Activated CD4-positive, alpha-beta T cell treated with anti-CD3 and anti-CD28 coated beads for 36 hours (primary cell): ENCODE data around the gene NCKIPSD. TPM values are rescaled to one million over a fixed set of nuclear protein-coding genes. Genes with fewer than 3 reads are reported as not detected.
A peak's percentile ranks its signal among the peaks of the same experiment; 100 is the strongest.

Experiments used
- ATAC-seq: fragments of 200-7000 bp; cut with Tn5 transposase; one replicate; pipeline ENCODE4 v1.10.0; 2021; ENCODE audit warnings: mild to moderate bottlenecking, moderate library complexity
- CTCF ChIA-PET: fragments of 350-600 bp; sonication (Branson Sonifier 250); formaldehyde crosslinking; loops from one replicate; lab custom pipeline; 2021; ENCODE audit warnings: antibody characterized with exemption; lab: Charles Lee
- POLR2A ChIA-PET: fragments of 350-600 bp; sonication (Branson Sonifier 250); formaldehyde crosslinking; loops from one replicate; lab custom pipeline; 2021; ENCODE audit warnings: antibody characterized with exemption, inconsistent platforms; lab: Charles Lee
- DNase-seq: peaks from one replicate; pipeline ENCODE4 v3.0.0-alpha.2; 2020
- H3K27ac Mint-ChIP-seq: one replicate; pipeline ENCODE4 v1.8.0; 2021; ENCODE audit warnings: mixed read lengths
- H3K27me3 Mint-ChIP-seq: one replicate; pipeline ENCODE4 v1.8.0; 2021; ENCODE audit warnings: mixed read lengths
- H3K36me3 Mint-ChIP-seq: one replicate; pipeline ENCODE4 v1.8.0; 2021; ENCODE audit warnings: low read depth, mixed read lengths
- H3K4me1 Mint-ChIP-seq: one replicate; pipeline ENCODE4 v1.8.0; 2021; ENCODE audit warnings: mixed read lengths
- H3K4me3 Mint-ChIP-seq: one replicate; pipeline ENCODE4 v1.8.0; 2021; ENCODE audit warnings: mild to moderate bottlenecking, moderate library complexity, mixed read lengths
- H3K9me3 Mint-ChIP-seq: one replicate; pipeline ENCODE4 v1.8.0; 2021; ENCODE audit warnings: low read depth, mixed read lengths
- intact Hi-C, 2 experiments: fragments of 100-400 bp; cut with DNase I in 1 of 2; cut with micrococcal nuclease in 1 of 2; formaldehyde crosslinking; loops; one replicate each; pipeline versions ENCODE4 v1.14.2 to v1.15.1; 2022 to 2024; cut with DNase I, micrococcal nuclease
- total RNA-seq, 2 experiments: library from RNA; stranded (reverse); gene quantifications; one replicate each; pipeline ENCODE4 v1.2.3, GENCODE V29; 2021

Gene NCKIPSD
- total RNA-seq, 2 experiments from 2014 or later = 61.0 to 67.3 TPM

GRCh38 chr3:48678566-48679380, 6.9 kb downstream of the NCKIPSD start:
- POLR2A ChIA-PET = no interaction called here
- Mint-ChIP-seq H3K27ac (no peak overlapping the region), H3K36me3 (peaks cover 47% of the 10 kb centered on the region), H3K9me3 (no peaks in the 10 kb centered on the region), H3K4me1 (peaks cover 3% of the 10 kb centered on the region), H3K4me3 (no peak overlapping the region), H3K27me3 (no peaks in the 10 kb centered on the region)
- DNase-seq (no peak), ATAC-seq (no peak)
- intact Hi-C loops = no loop called here
- CTCF ChIA-PET = no interaction called here

GRCh38 chr3:48678056-48678455, 7.7 kb downstream of the NCKIPSD start:
- no peaks in the 10 kb centered on the region for H3K4me1 Mint-ChIP-seq
- CTCF ChIA-PET = interaction anchor here (0.9 kb wide), 1 partner anchor 11 kb away, joined by 3 read pairs; no protein-coding TSS in a partner anchor
- H3K4me3 Mint-ChIP-seq = no peak overlapping the region
- intact Hi-C loops = no loop called here
- H3K9me3 Mint-ChIP-seq = no peaks in the 10 kb centered on the region
- ATAC-seq (no peak), DNase-seq (no peak)
- H3K27me3 Mint-ChIP-seq = no peaks in the 10 kb centered on the region
- peaks cover 47% of the 10 kb centered on the region for H3K36me3 Mint-ChIP-seq
- peak overlapping the region; percentile 10 for H3K27ac Mint-ChIP-seq
- POLR2A ChIA-PET = interaction anchor here (0.6 kb wide), 1 partner anchor 9 kb away, joined by 8 read pairs; no protein-coding TSS in a partner anchor

GRCh38 chr3:48674505-48674904, 11.2 kb downstream of the NCKIPSD start:
- Mint-ChIP-seq H3K4me3 (no peak overlapping the region), H3K27ac (no peak overlapping the region), H3K9me3 (no peaks in the 10 kb centered on the region), H3K27me3 (no peaks in the 10 kb centered on the region), H3K36me3 (peaks cover 35% of the 10 kb centered on the region), H3K4me1 (no peaks in the 10 kb centered on the region)
- intact Hi-C loops = no loop called here
- ATAC-seq (no peak), DNase-seq (no peak)
- ChIA-PET POLR2A (interaction anchor here (0.8 kb wide), 1 partner anchor 10 kb away, joined by 3 read pairs; no protein-coding TSS in a partner anchor), CTCF (no interaction called here)

- Mint-ChIP-seq H3K9me3 (no peaks in the 10 kb centered on the region), H3K36me3 (peaks cover 21% of the 10 kb centered on the region), H3K4me1 (no peaks in the 10 kb centered on the region), H3K4me3 (no peak overlapping the region), H3K27ac (no peak overlapping the region), H3K27me3 (no peaks in the 10 kb centered on the region)
- DNase-seq (no peak), ATAC-seq (no peak)
- ChIA-PET POLR2A (interaction anchor here (0.7 kb wide), 1 partner anchor 11 kb away, joined by 5 read pairs; no protein-coding TSS in a partner anchor), CTCF (no interaction called here)
- intact Hi-C loops = no loop called here
Measured at GRCh38 chr3:48672522-48672921, 13.2 kb downstream of the NCKIPSD start.

- Mint-ChIP-seq H3K27ac (no peak overlapping the region), H3K9me3 (no peaks in the 10 kb centered on the region), H3K36me3 (peaks cover 4% of the 10 kb centered on the region), H3K27me3 (peaks cover 21% of the 10 kb centered on the region), H3K4me3 (no peak overlapping the region), H3K4me1 (peaks cover 16% of the 10 kb centered on the region)
- ChIA-PET POLR2A (interaction anchor here (2.0 kb wide), 1 partner anchor 52 kb away, joined by 6 read pairs; the partner anchor contains the start of gene IP6K2), CTCF (interaction anchor here (0.7 to 1.8 kb wide), 2 partner anchors 234 to 264 kb away, joined by 3 to 5 read pairs; partner anchors contain the start of gene SLC25A20)
- intact Hi-C loops = loop anchor here in 1 of 2 experiments (1.0 to 5.0 kb wide), 3 partner anchors 20 to 807 kb away; partner anchors contain the start of genes DAG1, IP6K2 and NCKIPSD
- DNase-seq = no peak
- no peak for ATAC-seq
Measured at GRCh38 chr3:48664929-48665328, 20.8 kb downstream of the NCKIPSD start.

GRCh38 chr3:48664313-48664644, 21.4 kb downstream of the NCKIPSD start:
- Mint-ChIP-seq H3K27me3 (peaks cover 25% of the 10 kb centered on the region), H3K27ac (no peak overlapping the region), H3K9me3 (no peaks in the 10 kb centered on the region), H3K36me3 (peaks cover 4% of the 10 kb centered on the region), H3K4me1 (peaks cover 16% of the 10 kb centered on the region), H3K4me3 (peak overlapping the region; percentile 81)
- POLR2A ChIA-PET = interaction anchor here (0.6 to 2.0 kb wide), 4 partner anchors 20 to 166 kb away, joined by 3 to 6 read pairs (median 4); partner anchors contain the start of gene IP6K2
- intact Hi-C loops = loop anchor here in 1 of 2 experiments (1.0 to 5.0 kb wide), 3 partner anchors 21 to 808 kb away; partner anchors contain the start of genes DAG1, IP6K2 and NCKIPSD
- CTCF ChIA-PET = interaction anchor here (0.7 to 1.9 kb wide), 4 partner anchors 10 to 263 kb away, joined by 3 to 6 read pairs (median 4); partner anchors contain the start of genes SLC25A20 and SLC26A6
- no peak for DNase-seq
- ATAC-seq = no peak

GRCh38 chr3:48663489-48664312, 22.0 kb downstream of the NCKIPSD start:
- POLR2A ChIA-PET = interaction anchor here (0.6 to 2.0 kb wide), 5 partner anchors 10 to 166 kb away, joined by 3 to 6 read pairs (median 4); partner anchors contain the start of gene IP6K2
- intact Hi-C loops = loop anchor here in 1 of 2 experiments (1.0 to 5.0 kb wide), 3 partner anchors 22 to 809 kb away; partner anchors contain the start of genes DAG1, IP6K2 and NCKIPSD
- peaks cover 4% of the 10 kb centered on the region for H3K36me3 Mint-ChIP-seq

GRCh38 chr3:48662753-48663488, 22.8 kb downstream of the NCKIPSD start, which contains the start of gene CELSR3:
TSS of gene CELSR3 (minus strand) at chr3:48662886. CDS start at chr3:48662634, 252 bp downstream.
- ChIA-PET POLR2A (interaction anchor here (1.3 to 2.0 kb wide), 3 partner anchors 11 to 54 kb away, joined by 3 to 6 read pairs (median 4); partner anchors contain the start of gene IP6K2), CTCF (interaction anchor here (0.7 to 1.9 kb wide), 7 partner anchors 9 to 621 kb away, joined by 3 to 6 read pairs (median 3); partner anchors contain the start of genes CCDC51 and SLC26A6)
- intact Hi-C loops = loop anchor here in 1 of 2 experiments (5.0 kb wide), 1 partner anchor 809 kb away; the partner anchor contains the start of gene DAG1
- Mint-ChIP-seq H3K4me1 (peaks cover 16% of the 10 kb centered on the region), H3K9me3 (no peaks in the 10 kb centered on the region), H3K36me3 (peaks cover 4% of the 10 kb centered on the region), H3K4me3 (peak within 1 kb of the TSS; percentile 81), H3K27ac (peak within 1 kb of the TSS; percentile 93), H3K27me3 (peaks cover 28% of the 10 kb centered on the region)
- DNase-seq (peak; percentile 83), ATAC-seq (peak; percentile 36)

More at GRCh38 chr3:48663489-48664312, 22.0 kb downstream of the NCKIPSD start:
- H3K4me3 Mint-ChIP-seq = peak overlapping the region; percentile 81
- CTCF ChIA-PET = interaction anchor here (0.7 to 1.9 kb wide), 5 partner anchors 10 to 263 kb away, joined by 3 to 6 read pairs (median 3); partner anchors contain the start of genes SLC25A20 and SLC26A6
- H3K27me3 Mint-ChIP-seq = peaks cover 28% of the 10 kb centered on the region
- DNase-seq (peak; percentile 96), ATAC-seq (peak; percentile 91)
- H3K27ac Mint-ChIP-seq = peak overlapping the region; percentile 93
- peaks cover 16% of the 10 kb centered on the region for H3K4me1 Mint-ChIP-seq
- no peaks in the 10 kb centered on the region for H3K9me3 Mint-ChIP-seq

GRCh38 chr3:48662145-48662752, 23.5 kb downstream of the NCKIPSD start:
- ATAC-seq = no peak
- Mint-ChIP-seq H3K27me3 (peaks cover 28% of the 10 kb centered on the region), H3K4me3 (peak overlapping the region; percentile 81), H3K36me3 (peaks cover 4% of the 10 kb centered on the region), H3K4me1 (peaks cover 16% of the 10 kb centered on the region), H3K27ac (no peak overlapping the region), H3K9me3 (no peaks in the 10 kb centered on the region)
- intact Hi-C loops = loop anchor here in 1 of 2 experiments (5.0 kb wide), 1 partner anchor 810 kb away; the partner anchor contains the start of gene DAG1
- POLR2A ChIA-PET = interaction anchor here (0.9 to 1.3 kb wide), 2 partner anchors 11 to 60 kb away, joined by 3 to 4 read pairs; no protein-coding TSS in a partner anchor
- CTCF ChIA-PET = interaction anchor here (0.7 to 1.3 kb wide), 3 partner anchors 55 to 621 kb away, joined by 3 read pairs; partner anchors contain the start of gene CCDC51
- DNase-seq = no peak
